Upper lobe of left lung (tissue), 6 donors: ENCODE results near the gene CLEC4D. TPM values are rescaled to one million over a fixed set of nuclear protein-coding genes. Genes with fewer than 3 reads are reported as not detected.

Source experiments
- ATAC-seq, 2 donors: fragments of 200-7000 bp; cut with Tn5 transposase; one replicate each; pipeline ENCODE4 v1.9.1; 2022; ENCODE audit warnings: mild to moderate bottlenecking in 2 of 2, moderate library complexity in 2 of 2; ENCODE audit not compliant: low FRiP score in 2 of 2
- DNase-seq, 2 donors: peaks; one replicate each; pipeline ENCODE4 v3.0.0-alpha.2; 2019 to 2020
- H3K27ac ChIP-seq, 4 donors: fragments of 200-600 bp; sonication (generic); one replicate each; pipeline ENCODE4 v1.5.1; 2016 to 2019
- H3K27me3 ChIP-seq, 4 donors: fragments of 200-600 bp; sonication (generic); one replicate each; pipeline ENCODE4 v1.5.1; 2017 to 2019
- H3K36me3 ChIP-seq, 4 donors: fragments of 200-600 bp; sonication (generic); one replicate each; pipeline ENCODE4 v1.5.1; 2016 to 2019
- H3K4me1 ChIP-seq, 4 donors: fragments of 200-600 bp; sonication (generic); one replicate each; pipeline ENCODE4 v1.5.1; 2018 to 2019
- H3K4me3 ChIP-seq, 4 donors: fragments of 200-600 bp; sonication (generic); one replicate each; pipeline ENCODE4 v1.5.1; 2017 to 2019; ENCODE audit warnings: mild to moderate bottlenecking in 2 of 4, moderate library complexity in 1 of 4
- H3K9me3 ChIP-seq, 4 donors: fragments of 200-600 bp; sonication (generic); one replicate each; pipeline ENCODE4 v1.5.1; 2018 to 2019
- CTCF ChIP-seq, 6 experiments: fragments of 450-650 bp in 4 of 6; fragments of 200-600 bp in 2 of 6; sonication (generic) in 2 of 6; IDR thresholded peaks; one replicate each; pipeline ENCODE4 v1.5.1; 2016 to 2019; ENCODE audit warnings: antibody characterized with exemption in 6 of 6
- EP300 ChIP-seq, 4 donors: sonication (generic); formaldehyde crosslinking; IDR thresholded peaks; one replicate each; pipeline ENCODE4 v1.5.1; 2017; ENCODE audit warnings: antibody characterized with exemption in 4 of 4, control low read depth in 2 of 4
- POLR2A ChIP-seq, 4 donors: fragments of 450-650 bp; IDR thresholded peaks; one replicate each; pipeline ENCODE4 v1.5.1; 2016 to 2017; ENCODE audit warnings: antibody characterized with exemption in 4 of 4, mild to moderate bottlenecking in 2 of 4
- POLR2AphosphoS5 ChIP-seq, 2 donors: sonication (generic); formaldehyde crosslinking; IDR thresholded peaks; one replicate each; pipeline ENCODE4 v1.5.1; 2017; ENCODE audit warnings: antibody characterized with exemption in 2 of 2
- WGBS, 2 donors: methylation state at CpG; one replicate each; pipeline ENCODE4 v1.1.5; 2017 to 2018; 5-methylcytosine and 5-hydroxymethylcytosine counted together
- total RNA-seq, 6 donors: library from RNA; depleted of rRNA in 4 of 6; stranded (reverse); fragments of >200 nt in 4 of 6; gene quantifications; one replicate each; pipeline versions ENCODE4 v1.1.0 to v1.2.1, GENCODE V29; 2016 to 2021
- donor health status: DM: no; HTN: no; CAD: no; lungs with moderate emphysema.
- donor health status: DM: no; HTN: yes; CAD: no; lungs with severe emphysema.

Gene CLEC4D
- 1 to 10 TPM in 5 of 6 donors, not detected in 1; 1.2 to 4.0 (median 3.2) TPM for total RNA-seq

GRCh38 chr12:8513256-8513655, at the start of gene CLEC4D:
CLEC4D (plus strand) TSS chr12:8513503; CDS start chr12:8513733, 230 bp downstream.
- TF ChIP-seq EP300 (IDR thresholded peaks at IDR 0.05): no peak
- no peak for TF ChIP-seq POLR2A (IDR thresholded peaks at IDR 0.05)
- TF ChIP-seq CTCF (IDR thresholded peaks at IDR 0.05): no peak
- no peak for TF ChIP-seq POLR2AphosphoS5 (IDR thresholded peaks at IDR 0.05)
- Histone ChIP-seq H3K27me3 (no peaks in the 10 kb centered on the region), H3K4me3 (peak within 1 kb of the TSS in 1 of 4 donors; percentile 1), H3K4me1 (no peaks in the 10 kb centered on the region), H3K9me3 (no peaks in the 10 kb centered on the region), H3K36me3 (no peaks in the 10 kb centered on the region), H3K27ac (peak within 1 kb of the TSS in 3 of 4 donors; percentile 45 to 74 (median 68))
- 71 to 72% methylated on average over 4 of the region's 4 CpGs for WGBS, 2 donors
- no peak for DNase-seq
- no peak for ATAC-seq

GRCh38 chr12:8465301-8465996, 47.9 kb upstream of the CLEC4D start:
- DNase-seq: no peak
- H3K27me3 ChIP-seq: no peaks in the 10 kb centered on the region

GRCh38 chr12:8466241-8466640, 47.1 kb upstream of the CLEC4D start:
- H3K36me3 ChIP-seq: no peaks in the 10 kb centered on the region
- DNase-seq: no peak
- no peaks in the 10 kb centered on the region for H3K4me1 ChIP-seq
- TF ChIP-seq CTCF (IDR thresholded peaks at IDR 0.05): no peak
- TF ChIP-seq POLR2A (IDR thresholded peaks at IDR 0.05): no peak
- no peak for TF ChIP-seq EP300 (IDR thresholded peaks at IDR 0.05)
- TF ChIP-seq POLR2AphosphoS5 (IDR thresholded peaks at IDR 0.05): no peak
- no peaks in the 10 kb centered on the region for H3K27me3 ChIP-seq
- no peak overlapping the region for H3K4me3 ChIP-seq
- H3K9me3 ChIP-seq: no peaks in the 10 kb centered on the region
- H3K27ac ChIP-seq: peak overlapping the region in 1 of 4 donors; percentile 59
- ATAC-seq: no peak

More at GRCh38 chr12:8465301-8465996, 47.9 kb upstream of the CLEC4D start:
- Histone ChIP-seq H3K4me1 (no peaks in the 10 kb centered on the region), H3K4me3 (no peak overlapping the region), H3K36me3 (no peaks in the 10 kb centered on the region), H3K9me3 (no peaks in the 10 kb centered on the region), H3K27ac (peak overlapping the region in 2 of 4 donors; percentile 6 to 59)
- WGBS, 2 donors: 0% methylated on average over 2 of the region's 2 CpGs
- no peak for ATAC-seq
- TF ChIP-seq CTCF (IDR thresholded peaks at IDR 0.05): no peak
- no peak for TF ChIP-seq POLR2AphosphoS5 (IDR thresholded peaks at IDR 0.05)
- TF ChIP-seq POLR2A (IDR thresholded peaks at IDR 0.05): no peak
- TF ChIP-seq EP300 (IDR thresholded peaks at IDR 0.05): no peak

- DNase-seq: no peak
- Histone ChIP-seq H3K27ac (no peak overlapping the region), H3K4me1 (no peaks in the 10 kb centered on the region), H3K27me3 (no peaks in the 10 kb centered on the region), H3K4me3 (no peak overlapping the region), H3K9me3 (no peaks in the 10 kb centered on the region), H3K36me3 (no peaks in the 10 kb centered on the region)
- no peak for TF ChIP-seq CTCF (IDR thresholded peaks at IDR 0.05)
- no peak for TF ChIP-seq POLR2A (IDR thresholded peaks at IDR 0.05)
- TF ChIP-seq EP300 (IDR thresholded peaks at IDR 0.05): no peak
- no peak for TF ChIP-seq POLR2AphosphoS5 (IDR thresholded peaks at IDR 0.05)
- 82 to 83% methylated on average over 1 of the region's 1 CpG for WGBS, 2 donors
- no peak for ATAC-seq
Observed at GRCh38 chr12:8471090-8471489, 42.2 kb upstream of the CLEC4D start.
